ENCODE data around the gene TRPM2. TPM values are rescaled to one million over a fixed set of nuclear protein-coding genes. Genes with fewer than 3 reads are reported as not detected.

TRPM2 gene
- total RNA-seq, 1 donor from 2014 or later, result 20.6 TPM

DNA sequence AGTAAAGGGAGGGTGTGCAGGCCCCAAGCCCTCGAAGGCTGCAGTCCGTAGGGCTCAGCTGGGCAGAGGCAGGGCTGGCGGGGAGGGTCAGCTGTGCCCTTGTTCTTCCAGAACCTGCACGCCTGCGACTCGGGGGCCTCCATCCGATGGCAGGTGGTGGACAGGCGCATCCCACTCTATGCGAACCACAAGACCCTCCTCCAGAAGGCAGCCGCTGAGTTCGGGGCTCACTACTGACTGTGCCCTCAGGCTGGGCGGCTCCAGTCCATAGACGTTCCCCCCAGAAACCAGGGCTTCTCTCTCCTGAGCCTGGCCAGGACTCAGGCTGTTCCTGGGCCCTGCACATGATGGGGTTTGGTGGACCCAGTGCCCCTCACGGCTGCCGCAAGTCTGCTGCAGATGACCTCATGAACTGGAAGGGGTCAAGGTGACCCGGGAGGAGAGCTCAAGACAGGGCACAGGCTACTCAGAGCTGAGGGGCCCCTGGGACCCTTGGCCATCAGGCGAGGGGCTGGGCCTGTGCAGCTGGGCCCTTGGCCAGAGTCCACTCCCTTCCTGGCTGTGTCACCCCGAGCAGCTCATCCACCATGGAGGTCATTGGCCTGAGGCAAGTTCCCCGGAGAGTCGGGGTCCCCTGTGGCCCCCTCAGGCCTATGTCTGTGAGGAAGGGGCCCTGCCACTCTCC lies 88.3 kb downstream of the TRPM2 start:
- intact Hi-C loops (cut with micrococcal nuclease), result no loop called here

DNA sequence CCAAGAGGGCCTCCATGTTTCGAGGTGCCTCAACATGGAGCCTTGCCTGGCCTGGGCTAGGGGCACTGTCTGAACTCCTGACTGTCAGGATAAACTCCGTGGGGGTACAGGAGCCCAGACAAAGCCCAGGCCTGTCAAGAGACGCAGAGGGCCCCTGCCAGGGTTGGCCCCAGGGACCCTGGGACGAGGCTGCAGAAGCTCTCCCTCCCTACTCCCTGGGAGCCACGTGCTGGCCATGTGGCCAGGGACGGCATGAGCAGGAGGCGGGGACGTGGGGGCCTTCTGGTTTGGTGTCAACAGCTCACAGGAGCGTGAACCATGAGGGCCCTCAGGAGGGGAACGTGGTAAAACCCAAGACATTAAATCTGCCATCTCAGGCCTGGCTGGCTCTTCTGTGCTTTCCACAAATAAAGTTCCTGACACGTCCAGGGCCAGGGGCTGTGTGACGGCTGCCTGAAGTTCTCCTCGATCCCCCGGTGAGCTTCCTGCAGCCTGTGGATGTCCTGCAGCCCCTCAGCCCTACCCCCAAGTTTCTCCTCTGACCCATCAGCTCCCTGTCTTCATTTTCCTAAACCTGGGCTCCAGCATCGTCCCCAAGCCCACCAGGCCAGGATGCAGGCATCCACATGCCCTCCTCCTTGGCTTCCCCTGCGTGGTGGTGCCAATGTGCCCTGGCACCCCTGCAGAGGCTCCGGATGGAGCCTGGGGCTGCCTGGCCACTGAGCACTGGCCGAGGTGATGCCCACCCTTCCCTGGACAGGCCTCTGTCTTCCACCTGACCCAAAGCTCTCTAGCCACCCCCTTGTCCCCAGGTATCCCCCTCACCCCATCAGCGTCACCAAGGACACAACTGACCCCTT lies 89.1 kb downstream of the TRPM2 start:
- intact Hi-C loops (cut with micrococcal nuclease), result no loop called here

DNA sequence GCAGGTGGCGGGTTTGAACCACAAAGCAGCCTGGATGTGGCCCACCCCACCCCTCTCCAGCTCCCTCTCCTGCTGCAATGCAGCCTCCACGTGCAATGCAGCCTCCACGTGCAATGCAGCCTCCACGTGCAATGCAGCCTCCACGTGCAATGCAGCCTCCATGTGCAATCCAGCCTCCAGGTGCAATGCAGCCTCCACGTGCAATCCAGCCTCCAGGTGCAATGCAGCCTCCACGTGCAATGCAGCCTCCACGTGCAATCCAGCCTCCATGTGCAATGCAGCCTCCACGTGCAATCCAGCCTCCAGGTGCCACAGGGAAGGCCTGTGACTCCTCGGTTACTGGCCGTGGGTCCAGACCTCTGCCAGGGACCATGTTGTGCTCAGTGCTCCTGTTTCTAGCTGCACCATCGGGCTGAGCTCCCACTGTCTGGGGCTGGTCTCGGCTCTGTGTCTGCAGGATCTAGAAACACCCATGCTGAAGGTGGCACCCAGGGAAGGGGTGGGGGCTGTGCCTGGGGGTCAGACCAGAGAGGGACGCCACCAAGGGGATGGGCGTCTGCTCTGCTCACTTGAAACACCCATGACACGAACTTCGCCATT lies 90.0 kb downstream of the TRPM2 start:
- intact Hi-C loops (cut with micrococcal nuclease), result no loop called here

DNA sequence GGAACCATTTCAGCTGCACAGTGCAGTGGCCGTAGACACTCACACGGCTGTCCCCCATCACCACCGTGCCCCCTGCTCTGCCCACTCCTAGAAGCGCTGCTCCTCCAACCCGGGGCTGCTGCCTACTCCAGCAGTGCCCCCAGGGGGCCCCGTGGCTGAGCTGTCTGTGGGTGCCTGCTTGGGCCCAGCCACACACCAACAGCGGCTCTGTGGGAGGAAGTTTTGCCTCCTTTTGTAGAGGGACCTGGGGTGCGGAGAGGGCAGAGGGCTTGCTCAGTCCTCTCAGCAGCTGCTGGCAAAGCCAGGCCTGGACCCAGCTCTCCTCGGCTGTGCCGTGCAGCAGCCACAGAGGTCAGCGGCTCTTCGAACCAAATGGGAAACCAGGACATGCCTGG lies 90.5 kb downstream of the TRPM2 start:
- intact Hi-C loops (cut with micrococcal nuclease), result no loop called here

DNA sequence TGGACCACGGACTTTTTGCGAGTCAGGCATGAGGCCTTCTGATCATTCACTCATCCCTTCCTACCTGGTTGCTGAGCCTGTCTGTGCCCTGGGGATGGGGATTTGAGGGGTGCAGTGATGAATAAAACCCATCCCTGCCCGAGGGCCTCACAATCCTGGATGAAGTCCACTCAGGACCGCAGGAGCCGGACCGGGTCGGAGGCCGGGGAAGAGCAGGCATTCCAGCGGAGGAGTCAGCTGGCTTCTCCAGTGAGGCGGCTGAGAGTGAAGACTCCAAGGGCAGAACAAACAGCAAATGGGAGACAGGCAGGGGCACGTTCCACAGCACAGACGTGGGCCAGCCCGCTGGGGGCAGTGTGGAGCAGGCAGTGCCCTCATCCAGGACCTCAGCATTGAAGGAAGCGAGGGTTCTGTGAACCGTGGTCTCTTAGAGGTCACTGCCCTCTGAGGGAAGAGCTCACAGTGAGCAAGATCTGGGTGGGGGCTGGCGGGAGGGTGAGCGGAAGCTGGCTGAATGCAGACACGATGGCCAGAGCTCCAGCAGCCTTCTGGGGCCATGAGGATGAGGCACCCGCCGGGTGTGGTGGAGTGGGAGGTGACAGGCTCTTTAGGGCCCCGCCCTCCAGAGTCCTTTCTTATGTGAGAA lies 91.0 kb downstream of the TRPM2 start:
- intact Hi-C loops (cut with micrococcal nuclease), result no loop called here

DNA sequence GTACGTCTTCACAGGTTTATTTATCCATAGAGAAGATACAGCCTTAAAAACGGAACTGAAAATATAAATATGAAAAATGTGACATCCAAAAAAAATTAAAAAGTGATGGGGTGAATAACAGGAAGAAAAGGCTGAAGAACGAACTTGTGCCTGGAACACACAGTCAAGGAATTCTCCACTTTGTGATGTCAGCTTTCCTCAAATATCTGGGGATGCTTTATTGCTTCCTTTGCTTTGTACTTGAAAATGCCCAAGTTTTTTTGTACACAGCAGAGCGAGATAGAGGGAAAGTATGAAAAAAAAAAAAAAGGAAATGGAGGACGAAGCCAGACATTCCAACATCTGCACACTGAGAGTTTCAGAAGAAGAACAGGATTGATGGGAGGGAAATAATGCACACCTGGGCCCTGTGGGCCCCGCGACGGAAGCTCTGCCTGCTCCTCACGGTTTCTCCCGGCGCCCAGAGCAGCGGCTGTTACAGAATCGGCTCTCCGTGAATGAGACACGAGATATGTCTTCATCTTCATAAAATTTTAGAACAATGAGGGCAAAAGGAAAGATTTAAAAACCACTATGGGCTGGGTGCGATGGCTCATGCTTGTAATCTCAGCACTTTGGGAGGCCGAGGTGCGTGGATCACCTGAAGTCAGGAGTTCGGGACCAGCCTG lies 91.9 kb downstream of the TRPM2 start:
- intact Hi-C loops (cut with micrococcal nuclease), result no loop called here

DNA sequence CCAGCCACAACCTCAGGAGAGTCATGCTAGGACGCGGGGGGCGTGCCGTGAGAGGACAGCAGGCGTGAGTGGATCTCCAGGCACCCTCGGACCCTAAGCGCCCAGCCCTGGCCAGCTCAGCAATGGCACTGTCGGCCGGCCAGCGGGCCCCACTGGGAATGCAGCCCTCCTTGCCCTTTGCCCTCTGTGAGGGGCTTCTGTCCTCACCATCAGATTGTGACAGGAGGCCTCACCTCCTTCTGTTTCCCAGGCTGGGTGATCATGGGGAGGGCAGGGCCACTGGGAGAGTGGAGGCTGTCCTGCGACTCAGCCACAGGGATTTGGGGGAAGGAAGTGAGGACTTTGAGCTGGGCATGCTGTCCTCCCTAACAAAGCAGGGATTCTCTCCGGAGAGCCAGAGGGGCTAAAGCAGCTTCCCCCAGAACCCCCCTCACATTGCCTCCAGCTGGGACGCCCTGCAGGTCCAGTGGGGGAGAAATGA lies 95.3 kb downstream of the TRPM2 start:
- intact Hi-C loops (cut with micrococcal nuclease), result no loop called here

DNA sequence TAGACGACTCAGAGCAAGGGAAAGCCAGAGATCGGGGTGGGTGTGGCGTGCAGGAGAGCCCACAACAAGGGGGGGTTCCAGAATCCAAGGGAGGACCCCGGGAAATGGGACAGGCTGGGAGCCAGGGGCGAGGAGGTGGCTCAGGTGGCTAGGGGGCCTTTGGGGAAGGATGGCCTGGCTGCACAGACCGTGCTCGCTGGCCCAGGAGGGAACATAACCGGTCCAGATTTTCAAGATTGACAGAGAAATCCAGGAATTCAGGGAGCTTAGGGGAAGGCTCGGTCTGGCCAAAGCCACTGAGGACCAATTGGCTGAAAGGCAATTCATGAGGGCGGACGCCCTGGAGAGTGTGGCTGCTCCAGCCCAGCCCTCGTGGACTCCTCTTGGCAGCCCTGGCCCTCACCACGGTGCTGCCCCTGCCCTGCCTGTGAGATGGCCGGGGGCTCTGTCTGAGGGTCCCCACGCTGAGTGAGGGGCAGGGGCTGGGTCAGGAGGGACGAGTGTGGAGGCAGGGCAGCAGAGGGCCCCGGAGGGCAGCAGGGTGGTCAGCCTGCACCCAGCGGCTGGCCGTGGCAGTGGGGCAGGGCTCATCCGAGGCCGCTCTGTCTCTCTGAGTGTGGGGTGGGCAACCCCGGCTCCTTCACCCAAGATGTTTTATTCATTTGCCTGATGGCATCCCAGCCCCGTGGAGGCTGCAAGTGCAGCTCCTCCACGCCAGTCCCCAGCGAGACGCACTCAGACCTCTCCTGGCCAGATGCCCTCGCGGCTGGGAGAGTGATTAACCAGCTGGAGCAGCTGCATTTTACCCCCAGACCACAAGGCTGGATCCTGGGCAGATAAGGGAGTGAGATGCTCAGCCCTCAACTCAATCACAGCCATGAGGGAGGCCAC lies 96.3 kb downstream of the TRPM2 start:
- intact Hi-C loops (cut with micrococcal nuclease), result no loop called here

DNA sequence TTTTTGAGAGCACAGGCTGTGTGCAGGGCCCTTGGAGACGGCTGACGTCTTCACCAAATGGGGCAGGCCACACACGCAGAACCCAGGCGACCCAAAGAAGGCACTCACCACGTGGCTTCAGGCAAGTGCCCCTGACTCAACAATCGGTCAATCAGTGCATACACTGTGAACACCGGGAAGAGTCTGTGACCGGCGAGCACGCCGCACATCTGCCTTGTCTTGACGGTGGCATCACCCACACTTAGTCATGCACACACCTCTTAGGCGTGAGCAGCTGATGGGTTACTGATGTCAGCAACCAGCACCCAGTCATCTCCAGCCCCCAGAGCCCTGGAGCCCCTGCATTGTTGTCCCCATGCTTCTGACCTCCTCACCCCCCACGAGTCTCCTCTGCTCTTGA lies 97.0 kb downstream of the TRPM2 start:
- intact Hi-C loops (cut with micrococcal nuclease), result no loop called here

DNA sequence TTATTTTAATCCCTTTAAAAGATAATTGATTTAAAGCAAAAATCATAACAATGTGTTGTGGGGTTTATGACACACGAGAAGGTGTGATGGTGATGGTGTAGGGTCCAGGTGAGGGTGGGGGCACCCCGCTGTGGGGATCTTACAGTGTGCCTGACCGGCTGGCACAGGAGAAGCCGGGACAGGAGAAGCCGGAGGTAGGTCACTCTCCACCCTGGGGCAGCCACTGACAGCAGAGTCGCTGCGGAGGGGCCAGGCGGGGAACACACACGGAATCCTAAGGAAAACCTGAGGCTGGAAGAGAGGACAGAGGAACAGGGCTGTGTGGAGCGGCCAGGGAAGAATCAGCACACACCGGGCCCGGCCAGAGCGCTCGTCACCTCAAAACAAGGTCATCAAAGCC lies 97.6 kb downstream of the TRPM2 start:
- intact Hi-C loops (cut with micrococcal nuclease), result no loop called here

DNA sequence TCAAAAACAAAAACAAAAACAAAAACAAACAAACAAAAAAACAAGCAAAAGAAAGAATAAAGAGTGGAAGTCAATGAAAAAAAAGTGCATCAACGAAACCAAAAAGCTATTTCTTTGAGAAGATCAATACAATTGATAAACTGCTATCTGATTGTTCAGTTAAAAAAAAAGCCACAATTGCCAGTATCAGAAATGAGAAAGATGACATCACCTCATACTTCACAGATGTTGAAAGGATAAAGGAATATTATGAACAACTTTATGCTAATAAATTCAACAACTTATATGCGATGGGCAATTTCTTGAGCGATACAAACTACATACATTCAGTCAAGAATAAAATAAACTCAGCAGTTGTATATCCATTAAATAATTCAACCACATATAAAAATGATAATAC lies 99.7 kb downstream of the TRPM2 start:
- intact Hi-C loops (cut with micrococcal nuclease), result no loop called here

DNA sequence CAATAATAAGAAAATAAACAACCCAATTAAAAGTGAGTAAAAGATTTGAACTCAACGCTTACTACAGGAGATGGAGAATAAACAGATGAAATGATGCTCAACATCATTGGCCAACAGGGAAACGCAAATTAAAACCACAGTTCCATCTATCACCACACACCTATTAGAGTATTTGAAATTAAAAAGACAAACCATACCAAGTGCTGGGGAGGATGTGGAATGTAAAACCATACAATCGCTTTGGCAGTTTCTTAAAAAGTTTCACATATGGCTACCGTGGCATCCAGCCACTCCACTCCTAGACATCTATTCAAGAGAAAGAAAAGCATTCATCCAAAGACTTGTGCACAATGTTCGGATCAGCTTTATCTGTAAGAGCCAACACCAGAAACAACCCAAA lies 100.6 kb downstream of the TRPM2 start:
- intact Hi-C loops (cut with micrococcal nuclease), result no loop called here

DNA sequence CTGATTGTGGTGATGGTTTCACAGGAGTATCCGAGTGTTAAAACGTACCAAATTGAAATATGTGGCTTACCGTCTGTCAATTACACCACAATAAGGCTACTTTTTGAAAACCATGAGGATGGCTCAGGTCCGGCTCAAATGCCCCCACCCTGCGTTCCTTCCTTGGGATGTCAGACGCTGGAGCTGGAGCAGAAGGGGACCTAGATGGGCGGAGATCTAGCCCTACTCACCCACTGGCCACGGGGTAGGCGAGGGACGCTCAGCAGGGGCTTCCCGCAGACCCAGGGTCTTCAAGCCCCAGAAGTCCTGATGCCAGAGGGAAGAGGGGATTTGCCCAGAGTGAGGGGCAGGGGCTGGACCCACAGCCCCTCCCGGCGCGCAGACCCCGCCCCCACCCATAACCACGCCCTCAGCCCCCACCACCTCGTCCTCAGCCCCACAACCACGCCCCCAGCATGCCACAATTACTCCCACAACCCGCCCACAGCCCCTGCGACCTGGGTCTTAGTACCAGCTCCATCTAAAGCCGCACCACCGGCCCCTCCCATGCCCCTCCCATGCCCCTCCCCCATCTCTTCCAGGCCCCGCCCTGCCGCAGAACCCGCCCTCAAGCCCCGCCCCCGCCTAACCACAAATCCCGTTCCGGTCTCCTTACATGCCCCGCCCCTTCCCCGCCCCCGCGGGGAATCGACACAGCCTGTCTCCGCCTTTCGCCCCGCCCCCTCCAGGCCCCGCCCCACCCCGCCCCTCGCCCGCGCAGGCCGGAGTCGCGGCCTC lies 101.5 kb downstream of the TRPM2 start, which contains the start of gene LRRC3:
Gene LRRC3, plus strand, starts transcription at position 764 of the 777 bp plus-strand sequence. CDS start 1,135 bp downstream, outside the sequence.
- intact Hi-C loops (cut with micrococcal nuclease), result loop anchor here (1.0 kb wide), 3 partner anchors 27 to 418 kb away; partner anchors contain the start of genes CFAP410 and PTTG1IP

DNA sequence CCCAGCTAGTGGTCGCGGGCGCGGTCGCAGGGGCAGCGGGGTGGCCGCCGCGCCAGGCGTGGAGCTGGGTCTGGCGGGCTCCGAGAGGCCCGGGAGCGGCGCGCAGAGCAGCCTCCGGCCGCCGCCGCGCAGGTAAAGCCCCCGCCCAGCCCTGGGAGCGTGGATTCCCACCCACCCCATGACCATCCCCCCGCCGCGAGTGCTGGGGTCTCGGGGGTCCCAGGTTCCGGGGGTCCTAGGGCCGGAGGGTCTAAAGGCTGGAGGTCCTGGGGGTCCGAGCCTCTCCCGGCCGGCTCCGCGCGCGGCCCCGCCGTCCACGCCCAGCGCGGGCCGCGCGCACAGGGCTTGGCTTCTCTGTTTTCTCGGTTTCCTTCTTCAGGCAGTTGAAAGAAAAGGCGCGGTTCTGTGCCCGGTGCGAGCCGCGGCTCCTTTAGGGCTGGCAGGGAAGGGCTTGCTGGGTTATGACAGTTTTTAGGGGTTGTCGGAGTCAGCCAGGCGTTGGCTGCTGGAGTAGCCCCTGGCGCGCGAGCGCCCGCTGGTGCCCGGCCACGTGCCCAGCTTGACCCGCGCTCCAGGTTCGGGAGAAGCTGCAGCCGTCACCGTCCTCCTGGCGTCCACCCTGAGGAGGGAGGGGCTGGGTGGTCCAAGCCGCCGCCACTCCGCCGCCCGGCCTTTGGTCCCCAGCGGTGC lies 102.2 kb downstream of the TRPM2 start:
- intact Hi-C loops (cut with micrococcal nuclease), result loop anchor here (1.0 kb wide), 3 partner anchors 27 to 418 kb away; partner anchors contain the start of genes CFAP410 and PTTG1IP

DNA sequence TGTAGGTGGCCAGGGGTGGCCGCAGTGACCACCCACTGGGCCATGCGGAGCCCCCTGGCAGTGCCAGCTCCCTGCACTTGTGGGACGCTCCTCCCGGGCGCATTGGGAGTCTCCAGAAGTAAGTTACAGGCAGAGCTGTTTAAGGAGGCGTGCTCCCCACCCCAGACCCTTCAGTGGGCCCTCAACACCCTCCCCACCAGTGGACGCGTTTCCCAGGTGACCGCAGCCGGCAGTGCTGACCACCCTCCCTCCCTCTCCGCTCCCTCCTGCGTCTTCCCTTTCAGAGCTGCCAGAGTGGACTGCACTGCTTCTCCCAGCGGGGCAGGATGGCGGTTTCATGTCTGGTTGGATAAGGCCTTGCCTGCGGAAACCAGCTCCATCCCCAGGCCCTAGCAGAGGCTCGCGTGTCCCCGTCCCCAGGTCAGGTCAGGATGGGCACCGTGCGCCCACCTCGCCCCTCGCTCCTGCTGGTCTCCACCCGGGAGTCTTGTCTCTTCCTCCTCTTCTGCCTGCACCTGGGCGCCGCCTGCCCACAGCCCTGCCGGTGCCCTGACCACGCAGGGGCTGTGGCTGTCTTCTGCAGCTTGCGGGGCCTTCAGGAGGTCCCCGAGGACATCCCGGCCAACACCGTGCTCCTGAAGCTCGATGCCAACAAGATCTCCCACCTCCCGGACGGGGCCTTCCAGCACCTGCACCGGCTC lies 102.9 kb downstream of the TRPM2 start:
- intact Hi-C loops (cut with micrococcal nuclease), result no loop called here

DNA sequence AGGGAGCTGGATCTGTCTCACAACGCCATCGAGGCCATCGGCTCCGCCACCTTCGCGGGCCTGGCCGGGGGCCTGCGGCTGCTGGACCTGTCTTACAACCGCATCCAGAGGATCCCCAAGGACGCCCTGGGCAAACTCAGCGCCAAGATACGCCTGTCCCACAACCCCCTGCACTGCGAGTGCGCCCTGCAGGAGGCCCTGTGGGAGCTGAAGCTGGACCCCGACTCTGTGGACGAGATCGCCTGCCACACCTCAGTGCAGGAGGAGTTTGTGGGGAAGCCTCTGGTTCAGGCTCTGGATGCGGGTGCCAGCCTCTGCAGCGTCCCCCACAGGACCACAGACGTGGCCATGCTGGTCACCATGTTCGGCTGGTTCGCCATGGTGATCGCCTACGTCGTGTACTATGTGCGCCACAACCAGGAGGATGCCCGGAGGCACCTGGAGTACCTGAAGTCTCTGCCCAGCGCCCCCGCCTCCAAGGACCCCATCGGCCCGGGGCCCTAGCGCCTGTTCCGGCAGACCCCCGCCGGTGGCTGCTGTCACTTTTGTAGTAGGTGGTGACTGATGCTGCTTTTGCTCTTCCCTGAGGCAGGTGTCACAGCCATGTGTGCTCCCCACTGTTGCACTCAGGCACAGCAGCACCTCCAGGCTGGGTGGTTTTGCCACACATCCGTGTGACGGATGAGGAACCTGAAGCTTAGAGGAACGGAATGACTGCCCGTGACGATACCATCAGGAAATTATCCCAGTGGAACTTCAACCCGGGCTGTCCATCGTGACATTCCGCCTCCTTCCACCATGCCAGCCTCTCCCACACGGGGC lies 103.7 kb downstream of the TRPM2 start:
- intact Hi-C loops (cut with micrococcal nuclease), result no loop called here
